Tibial nerve (tissue), 4 donors: Measurements from ENCODE around the gene CD151. TPM values are rescaled to one million over a fixed set of nuclear protein-coding genes. Genes with fewer than 3 reads are reported as not detected.

Experiments used
- DNase-seq, 2 donors: peaks; one replicate each; pipeline ENCODE4 v3.0.0-alpha.2; 2019; ENCODE audit warnings: low spot score in 2 of 2
- H3K27ac ChIP-seq, 4 donors: fragments of 200-600 bp; sonication (generic) in 3 of 4; one replicate each; pipeline ENCODE4 v1.5.1; 2017 to 2019; ENCODE audit warnings: mild to moderate bottlenecking in 1 of 4
- H3K27me3 ChIP-seq, 2 donors: fragments of 200-600 bp; sonication (generic) in 1 of 2; one replicate each; pipeline versions ENCODE4 v1.5.1 to v1.6.0; 2017 to 2019
- H3K36me3 ChIP-seq, 3 donors: fragments of 200-600 bp; sonication (generic); one replicate each; pipeline ENCODE4 v1.5.1; 2018 to 2019
- H3K4me1 ChIP-seq, 4 donors: fragments of 200-600 bp; sonication (generic) in 3 of 4; one replicate each; pipeline ENCODE4 v1.5.1; 2017 to 2019
- H3K4me3 ChIP-seq, 4 donors: fragments of 200-600 bp; sonication (generic) in 3 of 4; one replicate each; pipeline ENCODE4 v1.5.1; 2017 to 2019; ENCODE audit warnings: mild to moderate bottlenecking in 1 of 4, moderate library complexity in 1 of 4
- H3K9me3 ChIP-seq, 4 donors: fragments of 200-600 bp; sonication (generic) in 3 of 4; one replicate each; pipeline ENCODE4 v1.5.1; 2017 to 2019
- CTCF ChIP-seq, 5 experiments: fragments of 200-600 bp in 3 of 5; fragments of 450-650 bp in 2 of 5; sonication (generic) in 3 of 5; IDR thresholded peaks; one replicate each; pipeline ENCODE4 v1.5.1; 2016 to 2019; ENCODE audit warnings: antibody characterized with exemption in 5 of 5, mild to moderate bottlenecking in 3 of 5, moderate library complexity in 2 of 5
- EP300 ChIP-seq, 2 donors: sonication (generic); formaldehyde crosslinking; IDR thresholded peaks; one replicate each; pipeline ENCODE4 v1.6.1; 2017; ENCODE audit warnings: antibody characterized with exemption in 2 of 2, mild to moderate bottlenecking in 1 of 2
- POLR2A ChIP-seq, 2 donors: fragments of 450-650 bp; IDR thresholded peaks; one replicate each; pipeline ENCODE4 v1.6.1; 2017; ENCODE audit warnings: antibody characterized with exemption in 2 of 2, mild to moderate bottlenecking in 2 of 2, moderate library complexity in 2 of 2
- WGBS, 2 donors: methylation state at CpG; one replicate each; pipeline ENCODE4 v1.1.5; 2018; 5-methylcytosine and 5-hydroxymethylcytosine counted together
- small RNA-seq: library from RNA; depleted of rRNA; stranded (forward); fragments of <200 nt; gene quantifications from one replicate; pipeline ENCODE3, GENCODE V24; 2016
- total RNA-seq, 4 donors: library from RNA; depleted of rRNA; stranded (reverse); fragments of >200 nt; gene quantifications; one replicate each; pipeline ENCODE4 v1.1.0, GENCODE V29; 2016

The CD151 gene
- total RNA-seq, 4 donors from 2014 or later, result 264 to 309 (median 281) TPM

- H3K36me3 ChIP-seq, result peaks cover 0 to 95% (median 0%) of the 10 kb centered on the region in 3 donors
- DNase-seq, result no peak
- H3K4me3 ChIP-seq, result no peak overlapping the region
- no peaks in the 10 kb centered on the region for H3K9me3 ChIP-seq
- no peak overlapping the region for H3K27ac ChIP-seq
- 80 to 88% methylated on average over 14 of the region's 14 CpGs for WGBS, 2 donors
- no peak for TF ChIP-seq EP300 (IDR thresholded peaks at IDR 0.05)
- no peak for TF ChIP-seq POLR2A (IDR thresholded peaks at IDR 0.05)
- H3K4me1 ChIP-seq, result no peaks in the 10 kb centered on the region
- no peaks in the 10 kb centered on the region for H3K27me3 ChIP-seq
Observed at GRCh38 chr11:882596-882995, 49.8 kb downstream of the CD151 start.

GRCh38 chr11:883527-883926 is 50.8 kb downstream of the CD151 start:
- no peaks in the 10 kb centered on the region for H3K27me3 ChIP-seq
- no peak overlapping the region for H3K27ac ChIP-seq
- no peak for DNase-seq
- H3K9me3 ChIP-seq, result no peaks in the 10 kb centered on the region
- 76 to 100% methylated on average over 4 of the region's 10 CpGs for WGBS, 2 donors
- TF ChIP-seq POLR2A (IDR thresholded peaks at IDR 0.05) (no peak), EP300 (IDR thresholded peaks at IDR 0.05) (no peak), CTCF (IDR thresholded peaks at IDR 0.05) (no peak)
- no peak overlapping the region for H3K4me3 ChIP-seq
- no peaks in the 10 kb centered on the region for H3K4me1 ChIP-seq
- peaks cover 0 to 95% (median 0%) of the 10 kb centered on the region in 3 donors for H3K36me3 ChIP-seq

GRCh38 chr11:884578-885070 is 51.9 kb downstream of the CD151 start:
- Histone ChIP-seq H3K4me3 (no peak overlapping the region), H3K4me1 (no peaks in the 10 kb centered on the region), H3K9me3 (no peaks in the 10 kb centered on the region), H3K27ac (no peak overlapping the region), H3K27me3 (no peaks in the 10 kb centered on the region), H3K36me3 (peaks cover 0 to 95% (median 0%) of the 10 kb centered on the region in 3 donors)
- no peak for TF ChIP-seq POLR2A (IDR thresholded peaks at IDR 0.05)
- TF ChIP-seq CTCF (IDR thresholded peaks at IDR 0.05), result no peak
- no peak for TF ChIP-seq EP300 (IDR thresholded peaks at IDR 0.05)
- DNase-seq, result no peak
- 86 to 88% methylated on average over 15 to 16 of the region's 16 CpGs for WGBS, 2 donors

- Histone ChIP-seq H3K27me3 (no peaks in the 10 kb centered on the region), H3K36me3 (peaks cover 0 to 96% (median 0%) of the 10 kb centered on the region in 3 donors), H3K27ac (no peak overlapping the region), H3K9me3 (no peaks in the 10 kb centered on the region), H3K4me1 (no peaks in the 10 kb centered on the region), H3K4me3 (no peak overlapping the region)
- WGBS, 2 donors, result 91 to 95% methylated on average over 16 to 17 of the region's 17 CpGs
- TF ChIP-seq EP300 (IDR thresholded peaks at IDR 0.05) (no peak), POLR2A (IDR thresholded peaks at IDR 0.05) (no peak), CTCF (IDR thresholded peaks at IDR 0.05) (no peak)
- DNase-seq, result no peak
Observed at GRCh38 chr11:886568-886967, 53.8 kb downstream of the CD151 start.

GRCh38 chr11:887589-887988 is 54.8 kb downstream of the CD151 start:
- 93% methylated on average over 11 to 13 of the region's 14 CpGs for WGBS, 2 donors
- TF ChIP-seq EP300 (IDR thresholded peaks at IDR 0.05) (no peak), CTCF (IDR thresholded peaks at IDR 0.05) (no peak)
- Histone ChIP-seq H3K4me1 (no peaks in the 10 kb centered on the region), H3K27me3 (no peaks in the 10 kb centered on the region), H3K36me3 (peaks cover 0 to 90% (median 0%) of the 10 kb centered on the region in 3 donors), H3K27ac (no peak overlapping the region), H3K9me3 (no peaks in the 10 kb centered on the region), H3K4me3 (no peak overlapping the region)
- DNase-seq, result no peak

Small RNA genes lying within 50 kb of the gene (small RNA-seq; reads per million reads assigned to genes)
- not detected for gene SNORA52

Other genes with a start within 250 kb of the CD151 start
- gene IRF7, start 217.0 kb upstream of the CD151 start, total RNA-seq, result 10 to 100 TPM in 3 of 4 donors, 1 to 10 TPM in 1; 9.0 to 37.7 (median 27.5) TPM
- not detected for gene CDHR5, start 208.0 kb upstream of the CD151 start, total RNA-seq
- not detected for gene SCT, start 205.8 kb upstream of the CD151 start, total RNA-seq
- 1 to 10 TPM in 1 of 4 donors, under 1 TPM in 2, not detected in 1; 0.84 to 2.5 (median 0.90) TPM for gene DRD4, start 195.7 kb upstream of the CD151 start, total RNA-seq
- gene DEAF1, start 137.7 kb upstream of the CD151 start, total RNA-seq, result 10 to 100 TPM; 31.6 to 54.3 (median 41.2) TPM
- 10 to 100 TPM; 15.3 to 43.9 (median 38.1) TPM for gene TMEM80, start 137.1 kb upstream of the CD151 start, total RNA-seq
- gene EPS8L2, start 126.7 kb upstream of the CD151 start, total RNA-seq, result 10 to 100 TPM; 29.1 to 48.0 (median 32.7) TPM
- gene TALDO1, start 85.5 kb upstream of the CD151 start, total RNA-seq, result 100 to 1,000 TPM; 203 to 323 (median 241) TPM
- 10 to 100 TPM; 22.1 to 41.4 (median 27.3) TPM for gene GATD1, start 55.5 kb upstream of the CD151 start, total RNA-seq
- not detected for gene CEND1, start 42.9 kb upstream of the CD151 start, total RNA-seq
- 10 to 100 TPM in 2 of 4 donors, 1 to 10 TPM in 2; 8.0 to 17.5 (median 10.0) TPM for gene SLC25A22, start 34.7 kb upstream of the CD151 start, total RNA-seq
- 10 to 100 TPM; 32.2 to 67.5 (median 35.9) TPM for gene PIDD1, start 27.7 kb upstream of the CD151 start, total RNA-seq
- gene RPLP2, start 23.0 kb upstream of the CD151 start, total RNA-seq, result 100 to 1,000 TPM; 404 to 765 (median 584) TPM
- 100 to 1,000 TPM; 136 to 314 (median 187) TPM for gene PNPLA2, start 14.0 kb upstream of the CD151 start, total RNA-seq
- gene CRACR2B, start 5.0 kb upstream of the CD151 start, total RNA-seq, result 10 to 100 TPM in 3 of 4 donors, 1 to 10 TPM in 1; 7.1 to 19.7 (median 16.8) TPM
- gene POLR2L, start 9.6 kb downstream of the CD151 start, total RNA-seq, result 100 to 1,000 TPM in 2 of 4 donors, 10 to 100 TPM in 2; 71.7 to 140 (median 110) TPM
- gene TSPAN4, start 9.9 kb downstream of the CD151 start, total RNA-seq, result 100 to 1,000 TPM; 139 to 256 (median 221) TPM
- gene CHID1, start 77.9 kb downstream of the CD151 start, total RNA-seq, result 10 to 100 TPM; 47.9 to 83.4 (median 65.8) TPM
- gene AP2A2, start 92.9 kb downstream of the CD151 start, total RNA-seq, result 100 to 1,000 TPM in 1 of 4 donors, 10 to 100 TPM in 3; 70.8 to 136 (median 90.3) TPM
- gene MUC6, start 203.8 kb downstream of the CD151 start, total RNA-seq, result 1 to 10 TPM in 1 of 4 donors, under 1 TPM in 2, not detected in 1; under 0.01 to 2.7 (median under 0.01) TPM
- not detected for gene MUC2, start 241.9 kb downstream of the CD151 start, total RNA-seq